ENCODE measurements around the gene NIT1. TPM values are rescaled to one million over a fixed set of nuclear protein-coding genes. Genes with fewer than 3 reads are reported as not detected.

The NIT1 gene
- total RNA-seq, 1 donor from 2014 or later: 58.6 TPM

DNA sequence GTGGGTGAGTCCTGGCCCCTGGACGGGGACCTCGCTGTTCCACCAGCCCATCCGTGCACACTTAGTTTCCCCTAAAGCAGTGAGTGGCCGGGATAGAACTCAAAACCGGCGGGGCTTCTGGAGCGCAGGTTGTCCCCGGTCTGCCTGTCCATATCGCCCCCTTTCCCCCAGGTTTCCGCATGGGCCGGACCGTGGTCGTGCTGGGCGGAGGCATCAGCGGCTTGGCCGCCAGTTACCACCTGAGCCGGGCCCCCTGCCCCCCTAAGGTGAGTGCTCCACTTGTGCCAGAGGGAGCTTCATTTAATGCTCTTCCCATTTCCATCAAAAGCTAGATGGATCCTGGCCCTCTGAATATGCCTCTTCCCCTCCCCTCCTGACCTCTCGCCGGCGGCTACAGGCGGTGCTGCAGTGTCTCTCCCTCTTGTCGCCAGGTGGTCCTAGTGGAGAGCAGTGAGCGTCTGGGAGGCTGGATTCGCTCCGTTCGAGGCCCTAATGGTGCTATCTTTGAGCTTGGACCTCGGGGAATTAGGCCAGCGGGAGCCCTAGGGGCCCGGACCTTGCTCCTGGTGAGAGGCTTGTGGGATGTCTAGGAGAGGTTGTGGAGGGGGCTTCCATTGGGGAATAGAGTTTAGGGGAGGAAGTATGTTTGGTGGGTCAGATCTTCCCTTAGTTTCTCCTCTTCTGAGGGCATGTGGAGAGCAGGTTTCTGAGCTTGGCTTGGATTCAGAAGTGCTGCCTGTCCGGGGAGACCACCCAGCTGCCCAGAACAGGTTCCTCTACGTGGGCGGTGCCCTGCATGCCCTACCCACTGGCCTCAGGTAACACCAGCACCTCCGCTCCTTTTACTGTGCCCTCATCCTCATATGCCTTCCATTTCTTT lies 49.0 kb downstream of the NIT1 start:
- no peaks in the 10 kb centered on the region for H3K27me3 Mint-ChIP-seq
- DNase-seq (ENCODE audit: low spot score, unreplicated experiment): no peak
- peak overlapping the region; percentile 87 for H3K4me3 Mint-ChIP-seq (ENCODE audit: low read depth)

DNA sequence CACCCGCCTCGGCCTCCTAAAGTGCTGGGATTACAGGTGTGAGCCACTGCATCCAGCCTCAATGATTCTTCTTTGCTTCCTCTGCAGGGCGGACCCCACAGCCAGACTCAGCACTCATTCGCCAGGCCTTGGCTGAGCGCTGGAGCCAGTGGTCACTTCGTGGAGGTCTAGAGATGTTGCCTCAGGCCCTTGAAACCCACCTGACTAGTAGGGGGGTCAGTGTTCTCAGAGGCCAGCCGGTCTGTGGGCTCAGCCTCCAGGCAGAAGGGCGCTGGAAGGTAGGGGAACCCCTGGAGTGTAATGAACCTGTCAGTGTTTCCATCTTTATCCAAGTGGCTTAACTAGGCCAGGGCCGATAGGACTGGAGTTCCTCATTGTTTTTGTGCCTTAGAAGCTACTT lies 51.0 kb downstream of the NIT1 start:
- H3K4me1 Mint-ChIP-seq (ENCODE audit: low read depth): peaks cover 14% of the 10 kb centered on the region
- H3K27ac Mint-ChIP-seq: no peak overlapping the region
- H3K36me3 Mint-ChIP-seq (ENCODE audit: insufficient read depth): peaks cover 25% of the 10 kb centered on the region
- no peaks in the 10 kb centered on the region for H3K27me3 Mint-ChIP-seq
- H3K4me3 Mint-ChIP-seq (ENCODE audit: low read depth): no peak overlapping the region
- DNase-seq (ENCODE audit: low spot score, unreplicated experiment): no peak
- TF ChIP-seq, protein P1, sequence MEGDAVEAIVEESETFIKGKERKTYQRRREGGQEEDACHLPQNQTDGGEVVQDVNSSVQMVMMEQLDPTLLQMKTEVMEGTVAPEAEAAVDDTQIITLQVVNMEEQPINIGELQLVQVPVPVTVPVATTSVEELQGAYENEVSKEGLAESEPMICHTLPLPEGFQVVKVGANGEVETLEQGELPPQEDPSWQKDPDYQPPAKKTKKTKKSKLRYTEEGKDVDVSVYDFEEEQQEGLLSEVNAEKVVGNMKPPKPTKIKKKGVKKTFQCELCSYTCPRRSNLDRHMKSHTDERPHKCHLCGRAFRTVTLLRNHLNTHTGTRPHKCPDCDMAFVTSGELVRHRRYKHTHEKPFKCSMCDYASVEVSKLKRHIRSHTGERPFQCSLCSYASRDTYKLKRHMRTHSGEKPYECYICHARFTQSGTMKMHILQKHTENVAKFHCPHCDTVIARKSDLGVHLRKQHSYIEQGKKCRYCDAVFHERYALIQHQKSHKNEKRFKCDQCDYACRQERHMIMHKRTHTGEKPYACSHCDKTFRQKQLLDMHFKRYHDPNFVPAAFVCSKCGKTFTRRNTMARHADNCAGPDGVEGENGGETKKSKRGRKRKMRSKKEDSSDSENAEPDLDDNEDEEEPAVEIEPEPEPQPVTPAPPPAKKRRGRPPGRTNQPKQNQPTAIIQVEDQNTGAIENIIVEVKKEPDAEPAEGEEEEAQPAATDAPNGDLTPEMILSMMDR (IDR thresholded peaks at IDR 0.05; ENCODE audit: unreplicated experiment): no peak
- no peaks in the 10 kb centered on the region for H3K9me3 Mint-ChIP-seq (ENCODE audit: low read depth)

More for the DNA sequence above, 49.0 kb downstream of the NIT1 start:
- TF ChIP-seq, protein P1 (IDR thresholded peaks at IDR 0.05; ENCODE audit: unreplicated experiment): peak; percentile 4
- no peaks in the 10 kb centered on the region for H3K9me3 Mint-ChIP-seq (ENCODE audit: low read depth)
- H3K36me3 Mint-ChIP-seq (ENCODE audit: insufficient read depth): peaks cover 27% of the 10 kb centered on the region
- H3K27ac Mint-ChIP-seq: peak overlapping the region; percentile 95
- peaks cover 14% of the 10 kb centered on the region for H3K4me1 Mint-ChIP-seq (ENCODE audit: low read depth)

Other genes starting within 250 kb of the NIT1 start
- gene ITLN1, start 232.9 kb upstream of the NIT1 start, total RNA-seq: 0.33 TPM in 1 of 2 replicates, not detected in the other
- gene ITLN2, start 163.3 kb upstream of the NIT1 start, total RNA-seq: 1.2 and 1.8 TPM in 2 replicates
- 149 and 156 TPM in 2 replicates for gene F11R, start 97.0 kb upstream of the NIT1 start, total RNA-seq
- gene TSTD1, start 79.1 kb upstream of the NIT1 start, total RNA-seq: 52.0 and 54.7 TPM in 2 replicates
- gene USF1, start 72.1 kb upstream of the NIT1 start, total RNA-seq: 79.9 and 88.7 TPM in 2 replicates
- gene ARHGAP30, start 48.2 kb upstream of the NIT1 start, total RNA-seq: 0.20 TPM in 1 of 2 replicates, not detected in the other
- 1.9 and 2.4 TPM in 2 replicates for gene NECTIN4, start 28.5 kb upstream of the NIT1 start, total RNA-seq
- gene KLHDC9, start 19.7 kb upstream of the NIT1 start, total RNA-seq: 14.7 and 16.7 TPM in 2 replicates
- gene PFDN2, start 68 bp upstream of the NIT1 start, total RNA-seq: 54.8 and 57.9 TPM in 2 replicates
- gene DEDD, start 14.6 kb downstream of the NIT1 start, total RNA-seq: 46.9 and 49.3 TPM in 2 replicates
- gene UFC1, start 35.9 kb downstream of the NIT1 start, total RNA-seq: 139 and 150 TPM in 2 replicates
- gene USP21, start 41.4 kb downstream of the NIT1 start, total RNA-seq: 48.8 and 51.1 TPM in 2 replicates
- 50.9 and 56.5 TPM in 2 replicates for gene PPOX, start 48.3 kb downstream of the NIT1 start, total RNA-seq
- 45.9 and 48.2 TPM in 2 replicates for gene B4GALT3, start 59.4 kb downstream of the NIT1 start, total RNA-seq
- 0.22 and 0.24 TPM in 2 replicates for gene ADAMTS4, start 80.9 kb downstream of the NIT1 start, total RNA-seq
- gene NDUFS2, start 84.3 kb downstream of the NIT1 start, total RNA-seq: 98.2 and 103 TPM in 2 replicates
- gene FCER1G, start 97.2 kb downstream of the NIT1 start, total RNA-seq: 0.60 and 1.5 TPM in 2 replicates
- gene APOA2, start 105.5 kb downstream of the NIT1 start, total RNA-seq: 51.3 and 74.2 TPM in 2 replicates
- 15.2 and 16.3 TPM in 2 replicates for gene TOMM40L, start 108.0 kb downstream of the NIT1 start, total RNA-seq
- not detected in 2 replicates for gene NR1I3, start 120.1 kb downstream of the NIT1 start, total RNA-seq
- 0.86 and 1.1 TPM in 2 replicates for gene PCP4L1, start 140.6 kb downstream of the NIT1 start, total RNA-seq
- 4.4 and 4.5 TPM in 2 replicates for gene MPZ, start 191.9 kb downstream of the NIT1 start, total RNA-seq
- gene SDHC, start 196.3 kb downstream of the NIT1 start, total RNA-seq: 167 and 190 TPM in 2 replicates
- 0.65 and 1.4 TPM in 2 replicates for gene CFAP126, start 249.8 kb downstream of the NIT1 start, total RNA-seq